IPS-NIHi7 (cell line): Measurements from ENCODE around the gene M1AP.

Source experiments
- DNase-seq: peaks from one replicate; pipeline ENCODE4 v3.0.0; 2012; ENCODE audit warnings: mixed read lengths; ENCODE audit errors: extremely low spot score

The M1AP gene

DNA sequence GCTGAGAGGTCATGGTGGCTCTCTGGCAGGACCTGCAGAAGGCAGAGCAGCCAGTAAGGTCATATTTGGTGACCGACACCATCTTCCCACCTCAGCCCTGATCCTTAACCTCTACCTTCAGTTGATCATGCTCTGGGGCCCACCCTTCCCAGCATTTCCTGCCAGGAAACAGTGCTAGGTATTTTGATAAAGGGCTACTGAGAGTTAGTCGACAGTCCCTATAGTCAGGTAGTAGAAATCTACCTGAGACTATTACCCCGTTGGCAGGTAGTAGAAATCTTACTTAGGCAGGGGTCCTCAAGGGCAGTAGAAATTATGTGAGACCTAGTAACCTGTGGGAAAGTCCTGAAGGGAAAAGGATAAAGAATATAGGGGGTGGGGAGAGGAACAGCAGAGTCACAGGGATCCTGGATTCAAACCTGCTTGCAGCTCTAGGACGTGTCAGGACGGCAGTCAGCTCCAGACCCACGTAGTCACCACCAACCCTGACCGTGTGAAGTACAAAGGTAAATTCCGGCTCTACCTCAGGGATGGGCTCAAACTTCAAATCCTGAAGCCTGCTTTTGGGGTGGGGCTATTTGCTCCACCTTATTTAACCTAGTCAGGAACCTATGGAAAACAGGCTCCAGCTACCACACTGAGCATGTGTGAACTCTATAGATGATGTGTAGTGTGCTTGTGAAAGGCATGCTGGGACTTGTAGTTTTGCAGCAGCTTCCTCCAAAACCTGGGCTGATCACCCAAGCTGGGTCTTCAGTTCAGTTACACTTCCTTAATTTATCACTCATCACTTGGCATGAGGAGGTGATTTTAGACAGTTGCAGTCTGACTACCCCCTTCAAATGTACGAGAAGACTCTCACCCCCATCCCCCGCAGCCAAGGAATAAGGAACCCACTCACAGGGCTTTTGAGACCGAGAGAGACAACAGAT, 122.1 kb downstream of the M1AP start, which contains the start of gene DQX1:
TSS of gene DQX1 (minus strand) at position 515 of the 932 bp plus-strand sequence. CDS start at position 13, 502 bp downstream.
- DNase-seq: peak; percentile 53

- DNase-seq: no peak
Measured at GRCh38 chr2:74524955-74525716, 123.0 kb downstream of the M1AP start.

- no peak for DNase-seq
Measured at GRCh38 chr2:74524005-74524404, 124.1 kb downstream of the M1AP start.

- DNase-seq: no peak
Measured at GRCh38 chr2:74522516-74522915, 125.6 kb downstream of the M1AP start.

DNA sequence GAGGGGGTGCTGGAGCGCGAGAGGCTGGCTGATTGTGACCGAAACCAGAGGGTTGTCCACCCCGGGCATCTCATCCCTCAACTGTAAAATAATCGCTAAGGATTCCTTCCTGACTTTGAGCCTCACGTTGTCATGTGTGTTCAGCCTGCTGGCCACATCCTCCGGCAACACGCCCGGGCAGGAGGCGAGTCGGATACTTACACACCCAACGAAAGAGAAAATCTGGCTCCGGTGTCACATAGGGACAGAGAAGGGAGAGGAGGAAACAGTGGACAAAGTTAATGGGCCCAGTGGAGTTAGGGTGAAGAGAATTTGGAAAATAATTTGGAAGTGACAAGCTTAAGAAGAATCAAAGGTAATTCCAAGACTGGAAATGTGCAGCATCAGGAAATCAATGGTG, 131.5 kb downstream of the M1AP start:
- DNase-seq: no peak

GRCh38 chr2:74515981-74516633, 132.0 kb downstream of the M1AP start:
- DNase-seq: peak; percentile 94

GRCh38 chr2:74515271-74515980, 132.7 kb downstream of the M1AP start:
- peak; percentile 35 for DNase-seq

- no peak for DNase-seq
Measured at GRCh38 chr2:74514368-74515270, 133.5 kb downstream of the M1AP start, which contains the start of gene TLX2. TLX2 (plus strand) TSS chr2:74514450; CDS start chr2:74514807, 357 bp downstream.

GRCh38 chr2:74513605-74514367, 134.3 kb downstream of the M1AP start:
- peak; percentile 32 for DNase-seq

- no peak for DNase-seq
Measured at GRCh38 chr2:74512744-74513604, 135.2 kb downstream of the M1AP start.

DNA sequence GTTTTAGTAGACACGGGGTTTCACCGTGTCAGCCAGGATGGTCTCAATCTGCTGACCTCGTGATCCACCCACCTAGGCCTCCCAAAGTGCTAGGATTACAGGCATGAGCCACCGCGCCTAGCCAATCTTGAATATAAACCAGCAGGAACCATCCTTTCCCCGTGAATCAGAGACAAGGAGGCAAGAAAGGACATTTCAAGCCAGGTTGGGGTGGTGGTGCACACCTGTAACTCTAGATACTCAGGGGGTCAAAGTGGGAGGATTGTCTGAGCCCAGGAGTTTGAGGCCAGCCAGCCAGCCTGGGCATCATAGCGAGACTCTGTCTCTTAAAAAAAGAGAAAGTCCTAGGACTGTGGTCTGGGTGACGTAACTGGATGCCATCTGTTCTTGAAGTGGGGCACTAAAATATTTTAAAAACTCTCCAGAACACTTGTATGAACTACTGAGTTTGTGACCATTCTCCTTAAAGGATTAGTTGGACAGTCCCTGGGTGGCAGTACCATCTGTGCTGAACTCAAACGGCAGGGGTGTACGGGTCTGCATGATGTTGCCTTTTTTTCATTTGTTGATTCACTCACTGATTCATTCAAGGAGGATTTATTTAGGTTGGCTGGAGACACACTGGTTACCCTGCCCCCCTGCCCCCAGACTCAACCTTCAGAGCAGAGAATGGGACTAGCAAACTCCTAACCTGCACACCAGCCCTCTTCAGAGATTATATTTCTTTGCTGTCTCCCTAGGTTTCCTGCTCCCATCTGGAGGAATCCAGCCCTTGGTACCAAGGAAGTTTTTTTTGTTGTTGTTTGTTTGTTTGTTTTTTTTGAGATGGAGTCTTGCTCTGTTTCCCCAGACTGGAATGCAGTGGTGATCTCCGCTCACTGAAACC, 136.8 kb downstream of the M1AP start:
- DNase-seq: no peak

DNA sequence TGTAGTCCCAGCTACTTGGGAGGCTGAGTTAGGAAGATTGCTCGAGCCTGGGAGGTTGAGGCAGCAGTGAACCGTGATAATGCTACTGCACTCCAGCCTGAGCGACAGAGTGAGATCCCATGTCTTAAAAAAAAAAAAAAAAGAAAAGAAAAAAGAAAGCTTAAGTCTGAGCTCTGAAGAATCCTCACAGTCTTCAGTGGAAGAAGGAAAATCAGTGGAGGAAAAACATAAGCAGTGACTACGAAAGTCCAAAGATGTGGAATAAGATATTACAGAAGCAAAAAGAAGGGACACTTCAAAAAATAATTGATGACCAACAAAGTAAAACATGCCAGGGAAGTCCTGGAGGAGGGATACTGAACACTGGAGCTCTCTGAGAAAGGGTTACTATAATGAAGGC, 137.9 kb downstream of the M1AP start:
- DNase-seq: no peak

DNA sequence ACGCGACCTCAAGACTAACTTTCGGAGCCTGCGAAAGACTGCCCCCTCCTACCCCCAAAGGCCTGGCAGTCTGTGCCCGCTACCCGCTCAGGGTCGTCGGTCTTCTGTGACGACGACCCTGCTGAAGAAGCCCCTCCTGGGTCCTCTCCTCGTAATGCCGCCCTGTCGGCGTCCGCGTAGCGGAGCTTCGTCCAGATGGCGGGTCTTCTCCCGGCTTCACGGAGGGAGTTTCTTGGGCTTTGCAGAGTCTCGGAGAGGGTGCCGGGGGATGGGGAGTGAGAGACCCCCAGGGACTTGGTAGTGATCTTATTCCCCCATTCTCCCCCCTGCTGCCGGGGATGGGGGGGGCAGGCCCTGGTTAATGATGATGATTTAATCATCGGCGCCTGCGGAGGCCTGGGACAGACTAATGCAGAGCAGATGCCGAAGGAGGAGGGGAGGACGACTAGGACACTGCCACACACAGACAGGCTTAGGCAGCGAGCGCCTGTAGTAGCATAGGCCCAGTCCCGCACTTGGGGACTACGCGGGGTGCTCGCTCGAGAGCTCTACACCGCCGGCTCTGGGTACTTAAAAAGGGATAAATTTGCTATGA, 140.1 kb downstream of the M1AP start:
- peak; percentile 35 for DNase-seq
